GM12801 (cell line): Measurements from ENCODE around the gene CSTF2T.

ENCODE experiments used
- CTCF ChIP-seq: IDR thresholded peaks from one replicate; pipeline ENCODE4 v1.5.1; 2011; ENCODE audit warnings: control low read depth; ENCODE audit not compliant: insufficient read length; ENCODE audit errors: extremely low read depth

The CSTF2T gene

GRCh38 chr10:51708609-51709008, 9.2 kb upstream of the CSTF2T start:
- TF ChIP-seq CTCF = no peak

GRCh38 chr10:51707821-51708424, 8.5 kb upstream of the CSTF2T start:
- no peak for TF ChIP-seq CTCF

- TF ChIP-seq CTCF = no peak
Observed at GRCh38 chr10:51707392-51707791, 8.0 kb upstream of the CSTF2T start.

GRCh38 chr10:51706225-51706624, 6.8 kb upstream of the CSTF2T start:
- TF ChIP-seq CTCF = no peak

- no peak for TF ChIP-seq CTCF
Observed at GRCh38 chr10:51705774-51706173, 6.4 kb upstream of the CSTF2T start.

GRCh38 chr10:51700228-51700817, 928 bp upstream of the CSTF2T start:
- no peak for TF ChIP-seq CTCF

GRCh38 chr10:51699145-51699474, 285 bp downstream of the CSTF2T start:
- no peak for TF ChIP-seq CTCF
